Vagina (tissue), 2 donors: ENCODE measurements around the gene FAM186B.

Source experiments
- POLR2A ChIP-seq, 2 donors: fragments of 450-650 bp; IDR thresholded peaks; one replicate each; pipeline ENCODE4 v1.6.1; 2017; ENCODE audit warnings: antibody characterized with exemption in 2 of 2, mild to moderate bottlenecking in 2 of 2, moderate library complexity in 2 of 2
- POLR2AphosphoS5 ChIP-seq, 2 donors: sonication (generic); formaldehyde crosslinking; IDR thresholded peaks; one replicate each; pipeline ENCODE4 v1.9.0; 2017; ENCODE audit warnings: antibody characterized with exemption in 2 of 2, mild to moderate bottlenecking in 2 of 2, low read depth in 1 of 2; ENCODE audit not compliant: insufficient read depth in 1 of 2
- TF ChIP-seq, protein P1 (sequence below), 3 experiments: fragments of 450-650 bp in 2 of 3; fragments of 200-600 bp in 1 of 3; sonication (generic) in 1 of 3; IDR thresholded peaks; one replicate each; pipeline ENCODE4 v1.5.1; 2017 to 2019; ENCODE audit warnings: antibody characterized with exemption in 3 of 3, mild to moderate bottlenecking in 2 of 3, moderate library complexity in 2 of 3

DNA sequence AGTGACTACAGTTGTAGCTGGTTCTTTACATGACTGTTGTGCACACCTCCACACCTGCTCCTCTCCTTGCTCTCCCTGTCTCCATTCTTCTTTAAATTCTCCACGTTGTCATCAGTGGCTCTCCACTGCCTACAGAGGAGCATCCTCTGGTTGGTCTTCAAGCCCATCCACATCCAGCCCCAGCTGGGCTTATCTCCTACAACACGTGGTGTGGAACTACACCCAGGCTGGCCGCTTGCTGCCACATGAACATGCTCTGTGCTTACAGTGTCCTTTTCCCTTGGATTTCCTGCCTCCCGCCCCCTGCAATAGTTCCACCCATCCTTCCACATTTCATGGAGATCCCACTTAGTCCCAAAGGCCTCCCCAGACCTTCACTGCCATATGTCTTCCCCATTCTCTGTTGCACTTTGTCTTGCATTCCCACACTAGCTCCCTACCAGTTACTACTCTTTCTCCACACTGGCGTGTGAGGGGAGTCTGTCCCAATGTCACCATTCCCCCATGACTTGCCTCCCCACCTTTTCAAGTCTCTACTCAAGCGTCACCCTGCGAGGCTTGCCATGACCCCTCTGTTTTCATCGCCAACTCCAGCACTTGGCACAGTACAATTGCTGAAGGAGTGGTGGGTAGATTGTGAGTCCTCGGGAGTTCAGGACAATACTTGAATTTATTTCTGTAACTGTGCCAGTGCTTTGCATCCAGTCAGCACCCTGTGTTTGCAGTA, 27.7 kb downstream of the FAM186B start:
- TF ChIP-seq, protein P1, sequence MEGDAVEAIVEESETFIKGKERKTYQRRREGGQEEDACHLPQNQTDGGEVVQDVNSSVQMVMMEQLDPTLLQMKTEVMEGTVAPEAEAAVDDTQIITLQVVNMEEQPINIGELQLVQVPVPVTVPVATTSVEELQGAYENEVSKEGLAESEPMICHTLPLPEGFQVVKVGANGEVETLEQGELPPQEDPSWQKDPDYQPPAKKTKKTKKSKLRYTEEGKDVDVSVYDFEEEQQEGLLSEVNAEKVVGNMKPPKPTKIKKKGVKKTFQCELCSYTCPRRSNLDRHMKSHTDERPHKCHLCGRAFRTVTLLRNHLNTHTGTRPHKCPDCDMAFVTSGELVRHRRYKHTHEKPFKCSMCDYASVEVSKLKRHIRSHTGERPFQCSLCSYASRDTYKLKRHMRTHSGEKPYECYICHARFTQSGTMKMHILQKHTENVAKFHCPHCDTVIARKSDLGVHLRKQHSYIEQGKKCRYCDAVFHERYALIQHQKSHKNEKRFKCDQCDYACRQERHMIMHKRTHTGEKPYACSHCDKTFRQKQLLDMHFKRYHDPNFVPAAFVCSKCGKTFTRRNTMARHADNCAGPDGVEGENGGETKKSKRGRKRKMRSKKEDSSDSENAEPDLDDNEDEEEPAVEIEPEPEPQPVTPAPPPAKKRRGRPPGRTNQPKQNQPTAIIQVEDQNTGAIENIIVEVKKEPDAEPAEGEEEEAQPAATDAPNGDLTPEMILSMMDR (IDR thresholded peaks at IDR 0.05), result no peak
- TF ChIP-seq POLR2A (IDR thresholded peaks at IDR 0.05), result no peak
- no peak for TF ChIP-seq POLR2AphosphoS5 (IDR thresholded peaks at IDR 0.05; ENCODE audit: insufficient read depth in 1 of 2, low read depth in 1 of 2)
